ENCODE data around the gene HDAC3. TPM values are rescaled to one million over a fixed set of nuclear protein-coding genes. Genes with fewer than 3 reads are reported as not detected.
A peak's percentile ranks its signal among the peaks of the same experiment; 100 is the strongest.

HDAC3 gene
- total and polyA plus RNA-seq, 8 donors: 17.8 to 68.9 (median 26.7) TPM

DNA sequence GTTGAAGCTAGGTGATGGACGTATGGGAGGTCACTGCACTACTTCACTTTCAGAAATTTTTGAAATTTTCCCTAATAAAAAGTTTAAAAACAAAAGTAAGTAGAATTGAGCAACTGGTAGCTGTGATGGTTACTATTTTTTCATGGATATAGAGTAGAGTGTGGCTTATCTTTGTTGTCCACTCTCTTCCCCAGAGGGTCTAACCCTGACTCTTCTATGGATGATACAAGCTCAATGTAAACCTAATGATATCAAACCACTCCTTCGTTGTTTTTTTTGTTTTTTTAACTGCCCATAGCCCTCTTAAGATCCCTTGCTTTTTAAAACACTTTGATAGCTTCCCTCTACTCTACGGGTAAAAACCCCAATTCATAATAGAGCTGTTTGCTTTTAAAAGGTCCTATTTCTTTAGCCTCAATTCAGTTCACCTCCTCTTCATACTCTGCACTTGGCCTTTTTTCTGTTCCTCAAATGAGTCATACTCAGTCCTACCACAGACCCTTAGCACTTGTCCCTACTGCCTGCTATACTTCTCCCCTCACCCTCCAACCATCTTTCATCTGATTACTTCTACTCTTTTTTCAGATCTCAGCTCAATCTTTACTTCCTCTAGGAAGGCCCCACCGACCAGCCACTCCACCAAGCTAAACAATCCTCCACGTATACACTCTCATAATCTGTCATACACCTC is 2.6 kb downstream of the HDAC3 start:
- no peak for ATAC-seq
- H3K9me3 ChIP-seq: no peaks in the 10 kb centered on the region
- DNase-seq: no peak
- H3K27me3 ChIP-seq: no peaks in the 10 kb centered on the region
- no peak overlapping the region for H3K4me3 ChIP-seq
- H3K27ac ChIP-seq: no peak overlapping the region
- H3K36me3 ChIP-seq: peaks cover 0 to 2% (median 2%) of the 10 kb centered on the region in 3 donors
- TF ChIP-seq, protein P1, sequence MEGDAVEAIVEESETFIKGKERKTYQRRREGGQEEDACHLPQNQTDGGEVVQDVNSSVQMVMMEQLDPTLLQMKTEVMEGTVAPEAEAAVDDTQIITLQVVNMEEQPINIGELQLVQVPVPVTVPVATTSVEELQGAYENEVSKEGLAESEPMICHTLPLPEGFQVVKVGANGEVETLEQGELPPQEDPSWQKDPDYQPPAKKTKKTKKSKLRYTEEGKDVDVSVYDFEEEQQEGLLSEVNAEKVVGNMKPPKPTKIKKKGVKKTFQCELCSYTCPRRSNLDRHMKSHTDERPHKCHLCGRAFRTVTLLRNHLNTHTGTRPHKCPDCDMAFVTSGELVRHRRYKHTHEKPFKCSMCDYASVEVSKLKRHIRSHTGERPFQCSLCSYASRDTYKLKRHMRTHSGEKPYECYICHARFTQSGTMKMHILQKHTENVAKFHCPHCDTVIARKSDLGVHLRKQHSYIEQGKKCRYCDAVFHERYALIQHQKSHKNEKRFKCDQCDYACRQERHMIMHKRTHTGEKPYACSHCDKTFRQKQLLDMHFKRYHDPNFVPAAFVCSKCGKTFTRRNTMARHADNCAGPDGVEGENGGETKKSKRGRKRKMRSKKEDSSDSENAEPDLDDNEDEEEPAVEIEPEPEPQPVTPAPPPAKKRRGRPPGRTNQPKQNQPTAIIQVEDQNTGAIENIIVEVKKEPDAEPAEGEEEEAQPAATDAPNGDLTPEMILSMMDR (IDR thresholded peaks at IDR 0.05): no peak
- peaks cover 9 to 17% (median 13%) of the 10 kb centered on the region in 3 donors for H3K4me1 ChIP-seq
- 84 to 85% methylated on average over 5 of the region's 5 CpGs for WGBS, 2 donors
- intact Hi-C loops (cut with DNase I): no loop called here
- no peak for FAIRE-seq

DNA sequence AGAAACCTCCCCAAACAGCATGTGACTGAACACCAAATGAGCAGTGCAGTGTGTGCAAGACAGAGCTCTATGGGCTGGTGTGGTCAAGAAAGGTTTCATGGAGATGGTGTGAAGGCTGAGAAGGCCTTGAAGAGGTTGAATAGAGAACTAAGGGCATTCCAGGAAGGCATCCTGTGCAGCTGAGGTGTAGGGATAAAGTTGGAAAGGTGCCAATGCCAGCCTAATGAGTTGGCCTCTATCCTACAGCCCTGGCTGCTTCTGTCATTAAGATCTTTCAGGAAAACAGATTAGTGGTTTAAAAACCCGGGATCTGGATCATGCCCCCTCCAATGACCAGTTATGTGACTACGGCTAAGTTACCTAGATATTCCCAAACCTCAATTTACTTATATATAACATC is 4.0 kb downstream of the HDAC3 start:
- Histone ChIP-seq H3K36me3 (peaks cover 0 to 8% (median 3%) of the 10 kb centered on the region in 3 donors), H3K27me3 (no peaks in the 10 kb centered on the region), H3K4me3 (no peak overlapping the region), H3K9me3 (no peaks in the 10 kb centered on the region), H3K4me1 (peaks cover 9 to 17% (median 13%) of the 10 kb centered on the region in 3 donors), H3K27ac (no peak overlapping the region)
- TF ChIP-seq, protein P1 (IDR thresholded peaks at IDR 0.05): no peak
- DNase-seq (no peak), FAIRE-seq (no peak), ATAC-seq (no peak)
- intact Hi-C loops (cut with DNase I): no loop called here
- WGBS, 2 donors: 70 to 82% methylated on average over 2 of the region's 2 CpGs

DNA sequence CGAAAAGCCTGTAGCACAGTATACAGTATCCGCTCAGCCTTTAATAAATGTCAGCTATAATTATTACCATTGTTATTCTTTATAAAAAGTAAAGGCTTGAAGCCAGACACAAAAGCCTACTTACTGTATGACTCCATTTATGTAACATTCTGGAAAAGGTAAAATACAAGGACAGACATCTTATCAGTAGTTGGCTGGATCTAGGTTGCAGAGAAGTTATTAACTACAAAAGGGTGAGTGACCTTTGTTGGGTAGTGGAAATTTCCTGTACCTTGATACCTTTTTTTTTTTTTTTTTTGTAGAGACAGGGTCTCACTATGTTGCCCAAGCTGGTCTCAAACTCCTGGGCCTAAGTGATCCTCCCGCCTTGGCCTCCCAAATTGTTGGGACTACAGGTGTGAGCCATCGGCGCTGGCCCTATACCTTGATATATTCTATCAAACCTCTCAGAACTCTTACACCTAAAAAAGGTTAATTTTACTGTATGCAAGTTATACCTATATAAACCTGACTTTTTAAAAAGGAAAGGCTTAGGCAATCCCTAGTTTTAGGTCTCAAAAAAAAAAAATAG is 6.0 kb downstream of the HDAC3 start:
- Histone ChIP-seq H3K27ac (no peak overlapping the region), H3K4me1 (peaks cover 5 to 13% (median 10%) of the 10 kb centered on the region in 3 donors), H3K27me3 (no peaks in the 10 kb centered on the region), H3K36me3 (peaks cover 0 to 16% (median 3%) of the 10 kb centered on the region in 3 donors), H3K4me3 (no peak overlapping the region), H3K9me3 (no peaks in the 10 kb centered on the region)
- TF ChIP-seq, protein P1 (IDR thresholded peaks at IDR 0.05): no peak
- 88 to 92% methylated on average over 5 of the region's 5 CpGs for WGBS, 2 donors
- FAIRE-seq (no peak), ATAC-seq (peak in 2 of 4 donors; percentile 53 to 71), DNase-seq (peak in 1 of 6 donors; percentile 12)
- intact Hi-C loops (cut with DNase I): no loop called here

DNA sequence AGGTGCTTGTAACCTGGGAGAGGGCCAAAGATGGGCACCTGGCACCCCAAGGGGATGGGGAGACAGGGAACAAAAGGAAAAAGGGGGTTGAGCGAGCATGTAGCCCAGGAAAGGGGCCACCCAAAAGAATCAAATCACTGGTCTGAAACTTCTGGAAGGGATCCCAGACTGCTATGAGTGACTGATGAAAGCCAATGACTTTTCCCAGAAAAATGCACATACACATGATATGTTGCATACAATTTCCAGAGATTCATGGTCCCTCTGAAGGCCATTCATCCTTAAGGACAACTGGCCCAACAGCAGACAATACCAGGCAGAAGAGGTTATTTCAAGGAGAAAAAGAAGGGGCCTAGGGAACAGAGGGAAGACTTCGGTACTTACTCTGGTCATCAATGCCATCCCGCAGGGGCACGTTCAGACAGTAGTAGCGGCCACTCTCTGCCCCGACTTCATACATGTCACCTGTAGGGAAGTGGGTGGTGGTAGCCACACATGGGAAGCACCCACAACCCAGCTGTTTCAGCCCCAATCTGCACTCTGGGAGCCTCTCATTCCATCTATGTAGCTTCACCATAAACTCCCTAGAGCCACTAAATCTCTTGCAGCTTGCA is 8.4 kb downstream of the HDAC3 start:
- Histone ChIP-seq H3K27ac (no peak overlapping the region), H3K27me3 (no peaks in the 10 kb centered on the region), H3K4me1 (peaks cover 0 to 5% (median 0%) of the 10 kb centered on the region in 3 donors), H3K4me3 (no peak overlapping the region), H3K36me3 (peaks cover 0 to 35% (median 3%) of the 10 kb centered on the region in 3 donors), H3K9me3 (no peaks in the 10 kb centered on the region)
- intact Hi-C loops (cut with DNase I): no loop called here
- FAIRE-seq (no peak), ATAC-seq (no peak), DNase-seq (no peak)
- TF ChIP-seq, protein P1 (IDR thresholded peaks at IDR 0.05): no peak
- WGBS, 2 donors: 93 to 95% methylated on average over 6 of the region's 6 CpGs
